ENCODE data around the gene KRT13.

GRCh38 chr17:41464682-41465081 lies 40.7 kb downstream of the KRT13 start:
- no peak for TF ChIP-seq CTCF (IDR thresholded peaks at IDR 0.05; ENCODE audit: low read length)
- TF ChIP-seq EZH2 (IDR thresholded peaks at IDR 0.05; ENCODE audit: borderline replicate concordance, low read length): no peak

Measured in OCI-LY1 (cell line).